GM21717 (cell line): Measurements from ENCODE around the gene EPHB1.
A peak's percentile ranks its signal among the peaks of the same experiment; 100 is the strongest.
"Not testable (repeated sequence)": the region's sequence is repeated elsewhere in the genome, so short reads cannot be mapped to it uniquely, and the experiment has no call there.

Experiments
- ATAC-seq: cut with Tn5 transposase; IDR thresholded peaks from one replicate; pipeline ENCODE4 v1.9.1; 2021; ENCODE audit warnings: mild to moderate bottlenecking, moderate library complexity; ENCODE audit not compliant: unreplicated experiment

EPHB1 gene

DNA sequence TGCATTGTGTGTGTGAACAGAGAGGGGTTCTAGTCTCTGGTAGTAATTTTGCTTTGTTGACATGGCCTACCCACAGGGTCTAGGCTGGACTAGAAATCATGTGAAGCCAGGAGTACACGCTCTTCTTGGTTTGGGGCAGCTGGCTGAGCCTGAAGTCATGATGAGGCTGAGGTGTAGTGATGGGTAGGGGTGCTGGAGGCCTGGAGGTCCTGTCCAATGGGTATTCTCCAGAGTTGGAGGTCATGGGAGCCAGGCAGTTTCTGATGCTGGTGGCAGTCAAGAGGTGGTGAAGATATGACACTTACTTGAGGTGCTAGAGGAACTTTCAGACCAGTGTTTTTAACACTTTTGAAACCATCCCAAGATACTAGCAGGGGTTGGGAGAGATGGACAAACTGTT, 18.5 kb upstream of the EPHB1 start:
- no peak for ATAC-seq

- no peak for ATAC-seq
These were observed 17.7 kb upstream of the EPHB1 start for GRCh38 chr3:134777341-134777740.

- ATAC-seq: not testable (repeated sequence)
These were observed 6.8 kb upstream of the EPHB1 start for GRCh38 chr3:134788283-134788682.

GRCh38 chr3:134790065-134790464, 5.0 kb upstream of the EPHB1 start:
- no peak for ATAC-seq

DNA sequence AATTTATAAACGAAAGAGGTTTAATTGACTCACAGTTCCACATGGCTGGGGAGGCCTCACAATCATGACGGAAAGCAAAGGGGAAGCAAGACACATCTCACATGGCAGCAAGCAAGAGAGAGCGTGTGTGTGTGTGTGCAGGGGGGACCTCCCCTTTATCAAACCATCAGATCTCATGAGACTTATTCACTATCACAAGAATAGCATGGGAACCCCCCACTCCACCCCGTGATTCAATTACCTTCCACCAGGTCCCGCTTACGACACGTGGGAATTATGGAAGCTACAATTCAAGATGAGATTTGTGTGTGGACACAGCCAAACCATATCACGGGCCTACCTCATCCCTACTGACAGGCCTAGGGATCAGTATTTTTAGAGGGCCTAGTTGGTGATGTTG, 3.1 kb upstream of the EPHB1 start:
- no peak for ATAC-seq

GRCh38 chr3:134792700-134793099, 2.4 kb upstream of the EPHB1 start:
- ATAC-seq: no peak

DNA sequence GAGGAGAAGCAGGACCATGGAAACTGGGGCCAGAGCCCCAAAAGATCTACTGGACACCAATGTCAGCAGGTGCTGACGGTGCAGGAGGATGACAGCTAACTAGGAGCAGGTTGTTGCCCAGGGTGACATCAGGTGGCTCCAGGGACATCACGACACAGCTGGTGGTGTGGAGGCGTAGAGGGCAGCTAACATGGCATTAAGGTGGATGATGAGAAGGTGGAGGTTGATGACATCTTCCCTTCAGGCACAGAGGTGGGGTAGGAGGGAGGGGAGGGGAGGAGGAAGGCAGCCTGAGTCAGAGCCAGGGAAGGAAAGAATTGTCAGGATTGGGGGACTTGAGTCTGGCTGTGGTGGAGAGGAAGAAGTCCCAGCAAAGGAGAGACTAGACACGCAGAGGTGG, 1.5 kb upstream of the EPHB1 start:
- ATAC-seq: no peak

- ATAC-seq: no peak
These were observed 737 bp upstream of the EPHB1 start for GRCh38 chr3:134794323-134794722.

DNA sequence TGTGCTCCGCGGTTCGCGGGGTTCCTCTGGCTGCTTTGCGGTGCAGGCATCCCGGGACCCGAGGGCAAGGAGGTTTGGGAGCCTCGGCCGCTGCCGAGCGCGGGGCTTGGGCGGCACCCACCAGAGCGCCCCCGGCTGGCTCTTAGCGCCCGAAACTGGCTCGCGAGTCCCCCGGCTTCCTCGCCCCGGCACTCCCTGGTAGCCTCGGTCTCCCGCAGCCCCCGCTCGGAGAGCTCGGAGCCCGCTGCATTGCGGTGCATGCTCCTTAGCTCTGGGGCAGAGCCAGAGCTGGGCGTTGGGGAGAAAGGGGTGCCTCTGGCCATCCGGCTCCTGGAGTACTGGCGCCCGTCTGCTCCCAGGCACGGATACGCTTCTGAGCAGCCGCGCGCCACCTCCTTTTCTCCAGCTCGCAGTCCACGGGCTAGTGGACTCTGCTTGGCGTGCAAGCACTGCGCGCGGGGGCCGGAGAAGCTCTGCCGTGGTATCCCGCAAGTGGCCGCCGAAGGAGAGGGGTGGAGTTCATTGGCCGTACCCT, 753 bp downstream of the EPHB1 start:
- ATAC-seq: peak; percentile 0

GRCh38 chr3:134796281-134797056, 1.4 kb downstream of the EPHB1 start:
- ATAC-seq: no peak

DNA sequence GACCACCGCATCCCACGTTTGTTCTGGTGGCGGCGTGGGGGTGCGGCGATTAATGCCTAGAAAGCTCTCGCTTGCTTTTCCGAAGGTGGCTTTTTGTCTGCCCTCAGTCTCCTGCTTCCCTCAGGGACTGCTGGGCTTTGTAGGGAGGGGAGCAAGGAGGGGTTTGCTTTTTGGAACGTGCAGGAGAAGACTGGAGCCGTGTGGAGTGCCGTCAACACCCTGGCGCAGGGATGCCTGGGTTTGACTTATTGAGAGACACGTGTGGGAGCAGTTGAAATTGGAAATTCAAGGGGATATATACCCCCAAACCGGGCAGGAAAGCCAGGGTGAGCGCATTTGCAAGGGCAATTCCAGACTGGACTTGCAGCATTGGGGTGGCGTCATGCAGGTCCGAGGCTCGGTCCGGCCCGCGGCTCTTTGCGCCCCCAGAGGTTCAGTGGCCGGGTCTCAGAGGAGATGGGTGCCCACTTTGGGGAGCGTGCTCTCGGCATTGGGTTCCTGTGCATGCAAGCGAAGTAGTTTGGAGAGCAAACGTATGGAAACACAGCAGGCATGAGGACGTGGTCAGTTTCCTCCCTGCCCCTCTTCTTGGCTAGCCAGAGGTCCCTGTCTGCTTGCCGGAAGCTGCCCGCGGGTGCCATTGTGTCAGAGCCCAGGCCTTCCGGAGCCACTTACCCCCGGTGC, 2.1 kb downstream of the EPHB1 start:
- no peak for ATAC-seq

DNA sequence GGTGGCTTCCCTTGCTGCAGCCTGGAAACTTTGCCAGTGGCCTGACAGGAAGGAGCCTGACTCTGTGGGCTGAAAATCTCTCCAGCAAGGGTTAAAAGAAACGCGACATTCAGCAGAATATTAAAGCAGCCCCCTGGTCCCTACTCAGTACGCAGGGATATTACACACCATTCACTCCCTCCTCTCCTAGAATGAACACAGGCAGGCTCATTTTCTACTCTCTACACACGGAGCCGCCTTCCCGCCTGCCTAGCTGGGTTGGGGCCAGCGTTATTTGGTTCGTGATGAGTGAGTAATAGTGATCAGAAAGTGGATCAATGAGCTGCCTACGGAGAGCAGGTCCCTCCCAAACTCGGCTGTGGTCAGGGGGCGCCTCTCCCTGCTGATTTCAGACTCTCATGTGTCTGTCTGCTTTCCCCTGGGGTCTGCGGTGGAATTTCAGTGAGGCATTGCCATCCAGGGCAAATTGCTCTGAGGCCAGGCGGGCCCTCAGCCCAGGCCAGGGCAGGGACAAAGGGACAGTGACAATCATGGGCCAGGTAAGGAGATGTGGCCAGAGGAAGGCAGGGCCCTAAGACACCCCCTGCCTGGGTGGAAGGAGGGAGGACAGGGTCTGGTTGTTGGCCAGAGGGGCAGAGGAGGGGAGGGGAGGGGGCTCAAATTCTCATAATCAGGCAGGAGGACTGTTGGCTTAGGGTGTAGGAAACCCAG, 2.8 kb downstream of the EPHB1 start:
- no peak for ATAC-seq

DNA sequence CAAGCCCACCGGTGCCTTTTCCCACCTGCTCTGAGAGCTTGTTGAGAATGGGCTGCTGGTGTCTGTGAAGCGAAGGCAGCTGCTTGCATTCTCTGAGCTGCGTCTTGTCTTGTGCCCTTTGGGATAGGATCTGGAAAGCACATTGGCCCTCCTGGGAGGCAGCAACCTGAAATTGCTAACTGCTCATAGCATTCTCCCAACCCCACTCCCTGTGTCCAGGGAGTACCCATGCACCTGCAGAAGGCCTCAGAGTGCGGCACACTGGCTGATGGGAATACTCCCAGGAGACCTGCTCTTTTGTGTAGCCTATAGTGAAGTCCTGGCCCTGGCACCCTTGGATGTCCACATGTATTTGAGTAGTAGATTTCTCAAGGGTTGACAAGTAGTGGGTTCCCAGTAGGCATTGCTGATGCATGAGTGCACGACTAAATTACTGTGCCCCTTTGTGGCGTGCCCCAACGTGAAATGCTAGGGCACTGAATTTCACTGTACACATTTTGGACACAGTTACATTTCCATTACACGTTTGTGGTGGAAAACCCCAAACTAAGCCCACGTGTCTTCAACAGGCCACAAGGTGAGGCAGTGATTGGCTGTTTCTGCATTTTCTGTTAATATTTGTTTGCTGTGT, 3.7 kb downstream of the EPHB1 start:
- no peak for ATAC-seq

- no peak for ATAC-seq
These were observed 4.3 kb downstream of the EPHB1 start for GRCh38 chr3:134799393-134799792.

DNA sequence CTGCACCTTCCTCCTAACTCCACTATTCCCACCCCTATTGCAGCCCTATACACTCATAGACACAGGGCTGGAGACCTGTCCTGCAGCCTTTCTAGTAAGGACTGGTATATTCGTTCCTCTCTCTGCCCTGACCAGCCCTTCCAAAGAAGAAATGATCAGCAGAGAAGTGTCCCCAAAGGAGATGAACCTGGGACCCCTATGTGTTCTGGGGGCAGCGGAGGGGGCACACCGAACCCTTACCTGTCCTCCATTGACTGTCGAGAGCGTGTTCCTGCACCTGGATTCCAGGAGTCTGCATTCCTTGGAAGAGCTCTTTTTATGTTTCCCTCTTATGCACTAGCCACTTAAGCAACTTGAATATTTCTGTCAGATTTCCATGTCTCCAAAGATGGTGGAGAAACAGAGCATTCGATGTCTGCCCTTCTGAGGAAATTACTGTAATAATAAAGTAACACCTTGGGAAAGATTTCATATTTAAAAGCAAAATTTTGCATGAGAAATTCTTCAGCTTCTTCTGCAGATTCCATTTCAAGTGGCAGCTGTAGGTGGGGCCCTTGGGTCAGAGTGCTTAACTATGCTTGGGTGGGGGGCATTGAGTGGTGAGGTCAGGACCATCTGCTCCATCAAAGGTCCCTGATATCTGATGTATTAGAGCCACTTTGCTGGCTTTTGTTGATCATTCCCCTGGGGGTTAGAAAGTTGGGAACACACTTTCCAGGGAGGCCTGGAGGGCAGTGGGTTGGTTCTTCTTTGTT, 6.3 kb downstream of the EPHB1 start:
- no peak for ATAC-seq

DNA sequence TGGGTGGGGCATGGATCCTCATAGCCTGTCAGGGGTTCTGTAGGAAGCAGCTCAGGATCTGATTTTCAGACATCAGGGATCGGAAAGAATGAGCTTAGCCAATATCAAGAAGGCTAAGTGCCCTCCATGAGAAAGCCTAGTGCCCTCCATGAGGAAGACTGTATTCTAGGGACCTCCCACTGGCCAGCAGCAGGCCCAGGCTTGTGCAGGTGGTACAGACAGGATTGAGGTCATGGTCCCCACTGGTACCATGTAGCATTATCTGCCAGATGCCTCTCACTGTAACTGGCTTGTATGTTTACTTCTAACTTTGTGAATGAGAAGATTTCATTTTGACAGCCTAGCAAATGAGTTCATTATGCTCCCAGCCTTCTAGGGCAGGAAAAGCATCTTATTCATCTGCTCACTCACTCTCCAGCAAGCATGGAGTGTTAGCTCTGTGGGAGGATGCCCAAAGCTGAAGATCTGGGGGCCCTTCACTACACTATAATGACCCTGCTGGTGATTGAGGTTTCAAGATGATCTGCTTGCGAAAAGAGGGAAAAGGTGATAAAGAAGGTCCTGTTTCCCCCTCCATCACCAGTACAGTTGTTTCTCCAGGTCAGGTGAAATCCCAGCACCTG, 7.5 kb downstream of the EPHB1 start:
- peak; percentile 20 for ATAC-seq

DNA sequence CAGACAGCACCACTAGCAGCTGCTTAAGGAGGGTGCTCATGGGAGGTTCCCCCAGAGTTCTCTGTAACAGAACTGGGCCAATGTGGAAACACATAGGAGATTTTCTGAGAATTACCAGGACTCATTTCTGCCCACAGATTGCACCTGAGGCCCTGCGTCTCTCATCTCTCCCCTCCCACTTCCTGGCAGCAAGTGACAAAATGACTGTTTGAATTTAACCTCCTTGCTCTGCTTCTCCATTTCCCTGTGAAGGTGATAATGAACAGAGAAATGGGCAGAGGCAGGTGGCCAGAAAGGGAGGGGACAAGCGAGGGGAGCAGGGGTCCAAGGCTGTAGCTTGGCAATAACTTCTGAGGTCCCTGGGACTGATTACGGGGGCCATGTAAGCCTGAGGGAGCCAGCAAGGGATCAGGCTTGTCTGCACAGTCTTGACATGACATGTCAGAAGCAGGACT, 8.0 kb downstream of the EPHB1 start:
- peak; percentile 74 for ATAC-seq

GRCh38 chr3:134803652-134804051, 8.6 kb downstream of the EPHB1 start:
- no peak for ATAC-seq

GRCh38 chr3:134804508-134805480, 9.7 kb downstream of the EPHB1 start:
- no peak for ATAC-seq
